Lung (tissue), 12 donors: ENCODE results near the gene ZRANB1. TPM values are rescaled to one million over a fixed set of nuclear protein-coding genes. Genes with fewer than 3 reads are reported as not detected.

Experiments used
- ATAC-seq: fragments of 200-7000 bp; cut with Tn5 transposase; one replicate; pipeline ENCODE4 v1.9.1; 2020; ENCODE audit warnings: moderate number of reproducible peaks; ENCODE audit not compliant: insufficient read depth, low FRiP score
- DNase-seq, 3 donors: peaks; one replicate each; pipeline ENCODE4 v3.0.0-alpha.2; 2013 to 2017
- H3K27ac ChIP-seq, 2 donors: one replicate each; pipeline ENCODE4 v1.5.1; 2013; ENCODE audit warnings: mild to moderate bottlenecking in 2 of 2, moderate library complexity in 2 of 2, control low read depth in 1 of 2, inconsistent platforms in 1 of 2, low read depth in 1 of 2, low read length in 1 of 2
- H3K27me3 ChIP-seq, 3 donors: one replicate each; pipeline ENCODE4 v1.5.1; 2013; ENCODE audit warnings: low read length in 2 of 3; ENCODE audit not compliant: control insufficient read depth in 3 of 3, insufficient read depth in 3 of 3
- H3K36me3 ChIP-seq, 4 donors: one replicate each; pipeline ENCODE4 v1.5.1; 2013; ENCODE audit warnings: low read length in 4 of 4, mild to moderate bottlenecking in 1 of 4, moderate library complexity in 1 of 4; ENCODE audit not compliant: control insufficient read depth in 4 of 4, insufficient read depth in 4 of 4
- H3K4me1 ChIP-seq, 5 donors: one replicate each; pipeline ENCODE4 v1.5.1; 2013; ENCODE audit warnings: low read length in 5 of 5, mild to moderate bottlenecking in 2 of 5, moderate library complexity in 1 of 5; ENCODE audit not compliant: control insufficient read depth in 5 of 5, insufficient read depth in 5 of 5
- H3K4me3 ChIP-seq: one replicate; pipeline ENCODE4 v1.5.1; 2013; ENCODE audit warnings: mild to moderate bottlenecking, control low read depth, moderate library complexity
- H3K9ac ChIP-seq, 2 donors: one replicate each; pipeline ENCODE4 v1.5.1; 2013; ENCODE audit warnings: low read length in 2 of 2, control low read depth in 1 of 2; ENCODE audit not compliant: insufficient read depth in 1 of 2
- H3K9me3 ChIP-seq, 4 donors: one replicate each; pipeline ENCODE4 v1.5.1; 2013; ENCODE audit warnings: low read length in 3 of 4, mild to moderate bottlenecking in 1 of 4, moderate library complexity in 1 of 4; ENCODE audit not compliant: control insufficient read depth in 4 of 4, insufficient read depth in 3 of 4
- WGBS, 2 donors: extraction: QIAGEN DNeasy Blood & Tissue Kit; methylation state at CpG; one replicate each; pipeline ENCODE4 v1.1.7; 2013; 5-methylcytosine and 5-hydroxymethylcytosine counted together
- polyA plus RNA-seq, 2 donors: library from polyadenylated mRNA; stranded (reverse); fragments of 200-250 nt; gene quantifications; one replicate each; pipeline ENCODE4 v1.2.1, GENCODE V29; 2013
- total RNA-seq, 2 donors: library from RNA; depleted of rRNA in 1 of 2; stranded (reverse); fragments of >200 nt in 1 of 2; gene quantifications; one replicate each; pipeline ENCODE4 v1.2.1, GENCODE V29; 2014 to 2021
- TF ChIP-seq, protein P1 (sequence below): IDR thresholded peaks from 2 replicates; pipeline ENCODE4 v1.5.1; 2012; ENCODE audit warnings: mild to moderate bottlenecking; ENCODE audit errors: control extremely low read depth, extremely low read depth
- donor health status: control.
- donor health status: control.
- donor health status: Bipolar disorder and iron deficiency.
- donor health status: healthy.
- donor health status: DM: yes; HTN: yes; CAD: no.

Gene ZRANB1
- total and polyA plus RNA-seq, 4 donors: 6.3 to 45.5 (median 10.8) TPM

GRCh38 chr10:124896751-124897150 is 45.2 kb upstream of the ZRANB1 start:
- no peak overlapping the region for H3K9ac ChIP-seq
- WGBS, 2 donors: 71 to 77% methylated on average over 4 of the region's 4 CpGs
- no peak overlapping the region for H3K4me3 ChIP-seq
- TF ChIP-seq, protein P1, sequence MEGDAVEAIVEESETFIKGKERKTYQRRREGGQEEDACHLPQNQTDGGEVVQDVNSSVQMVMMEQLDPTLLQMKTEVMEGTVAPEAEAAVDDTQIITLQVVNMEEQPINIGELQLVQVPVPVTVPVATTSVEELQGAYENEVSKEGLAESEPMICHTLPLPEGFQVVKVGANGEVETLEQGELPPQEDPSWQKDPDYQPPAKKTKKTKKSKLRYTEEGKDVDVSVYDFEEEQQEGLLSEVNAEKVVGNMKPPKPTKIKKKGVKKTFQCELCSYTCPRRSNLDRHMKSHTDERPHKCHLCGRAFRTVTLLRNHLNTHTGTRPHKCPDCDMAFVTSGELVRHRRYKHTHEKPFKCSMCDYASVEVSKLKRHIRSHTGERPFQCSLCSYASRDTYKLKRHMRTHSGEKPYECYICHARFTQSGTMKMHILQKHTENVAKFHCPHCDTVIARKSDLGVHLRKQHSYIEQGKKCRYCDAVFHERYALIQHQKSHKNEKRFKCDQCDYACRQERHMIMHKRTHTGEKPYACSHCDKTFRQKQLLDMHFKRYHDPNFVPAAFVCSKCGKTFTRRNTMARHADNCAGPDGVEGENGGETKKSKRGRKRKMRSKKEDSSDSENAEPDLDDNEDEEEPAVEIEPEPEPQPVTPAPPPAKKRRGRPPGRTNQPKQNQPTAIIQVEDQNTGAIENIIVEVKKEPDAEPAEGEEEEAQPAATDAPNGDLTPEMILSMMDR: no peak
- H3K9me3 ChIP-seq: no peaks in the 10 kb centered on the region
- ATAC-seq (no peak), DNase-seq (no peak)
- no peak overlapping the region for H3K27ac ChIP-seq
- H3K27me3 ChIP-seq: no peaks in the 10 kb centered on the region
- peaks cover 0 to 6% (median 0%) of the 10 kb centered on the region in 5 donors for H3K4me1 ChIP-seq
- no peaks in the 10 kb centered on the region for H3K36me3 ChIP-seq

- ATAC-seq (no peak), DNase-seq (peak in 1 of 3 donors; percentile 24)
- Histone ChIP-seq H3K4me3 (no peak overlapping the region), H3K27me3 (no peaks in the 10 kb centered on the region), H3K4me1 (peaks cover 0 to 6% (median 0%) of the 10 kb centered on the region in 5 donors), H3K9me3 (no peaks in the 10 kb centered on the region), H3K9ac (no peak overlapping the region), H3K36me3 (no peaks in the 10 kb centered on the region), H3K27ac (no peak overlapping the region)
- TF ChIP-seq, protein P1: no peak
- WGBS, 2 donors: 69 to 78% methylated on average over 9 of the region's 9 CpGs
Observed at GRCh38 chr10:124898471-124898870, 43.5 kb upstream of the ZRANB1 start.

DNA sequence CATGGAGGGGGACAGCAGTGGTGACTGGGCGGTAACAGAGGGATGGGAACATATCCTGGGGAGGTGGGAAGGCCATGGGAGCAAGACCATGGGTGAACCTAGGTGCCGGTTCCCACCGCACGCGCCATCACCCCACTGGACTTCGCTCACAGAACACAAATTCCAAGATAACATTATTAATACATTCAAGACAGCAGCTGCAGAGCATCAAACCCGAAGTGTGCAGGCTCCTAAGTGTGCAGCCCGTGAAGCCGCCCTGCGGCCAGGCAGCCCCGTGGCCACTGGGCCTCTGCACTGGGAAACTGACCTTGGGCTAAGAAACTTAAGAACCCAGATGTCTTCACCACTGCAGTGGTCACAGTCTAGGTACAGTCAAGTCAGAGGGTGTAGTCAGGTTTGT is 42.8 kb upstream of the ZRANB1 start:
- TF ChIP-seq, protein P1: no peak
- ATAC-seq (no peak), DNase-seq (no peak)
- H3K27ac ChIP-seq: no peak overlapping the region
- peaks cover 0 to 6% (median 0%) of the 10 kb centered on the region in 5 donors for H3K4me1 ChIP-seq
- WGBS, 2 donors: 94 to 97% methylated on average over 11 of the region's 11 CpGs
- no peaks in the 10 kb centered on the region for H3K9me3 ChIP-seq
- no peaks in the 10 kb centered on the region for H3K36me3 ChIP-seq
- H3K27me3 ChIP-seq: no peaks in the 10 kb centered on the region
- no peak overlapping the region for H3K4me3 ChIP-seq
- H3K9ac ChIP-seq: no peak overlapping the region

DNA sequence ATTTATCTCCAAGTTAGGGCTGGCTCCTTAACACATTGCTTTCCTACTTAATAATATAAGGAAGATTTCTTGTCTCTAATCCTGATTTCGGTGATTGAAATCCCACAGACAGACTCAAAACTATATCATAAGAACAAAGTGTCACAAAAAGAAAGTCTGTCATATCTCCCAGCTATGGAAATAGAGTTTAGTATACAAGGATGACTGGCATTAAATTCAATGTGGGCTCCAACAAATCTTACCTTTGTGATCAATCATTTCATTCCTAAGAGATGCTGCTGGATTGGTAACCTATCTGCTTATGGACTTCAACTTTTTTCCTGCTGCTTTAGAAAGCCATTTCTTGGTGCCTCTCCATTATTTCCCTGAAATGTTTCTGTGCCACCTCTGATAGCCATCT is 39.5 kb upstream of the ZRANB1 start:
- no peaks in the 10 kb centered on the region for H3K36me3 ChIP-seq
- 91 to 93% methylated on average over 1 of the region's 1 CpG for WGBS, 2 donors
- H3K4me1 ChIP-seq: peaks cover 0 to 6% (median 0%) of the 10 kb centered on the region in 5 donors
- H3K27me3 ChIP-seq: no peaks in the 10 kb centered on the region
- H3K27ac ChIP-seq: no peak overlapping the region
- TF ChIP-seq, protein P1: no peak
- ATAC-seq (no peak), DNase-seq (no peak)
- no peaks in the 10 kb centered on the region for H3K9me3 ChIP-seq
- H3K4me3 ChIP-seq: no peak overlapping the region
- H3K9ac ChIP-seq: no peak overlapping the region
